ENCODE measurements around the gene MTSS2. TPM values are rescaled to one million over a fixed set of nuclear protein-coding genes. Genes with fewer than 3 reads are reported as not detected.

The MTSS2 gene
- total RNA-seq, 2 donors from 2014 or later: 57.3 to 58.5 TPM

DNA sequence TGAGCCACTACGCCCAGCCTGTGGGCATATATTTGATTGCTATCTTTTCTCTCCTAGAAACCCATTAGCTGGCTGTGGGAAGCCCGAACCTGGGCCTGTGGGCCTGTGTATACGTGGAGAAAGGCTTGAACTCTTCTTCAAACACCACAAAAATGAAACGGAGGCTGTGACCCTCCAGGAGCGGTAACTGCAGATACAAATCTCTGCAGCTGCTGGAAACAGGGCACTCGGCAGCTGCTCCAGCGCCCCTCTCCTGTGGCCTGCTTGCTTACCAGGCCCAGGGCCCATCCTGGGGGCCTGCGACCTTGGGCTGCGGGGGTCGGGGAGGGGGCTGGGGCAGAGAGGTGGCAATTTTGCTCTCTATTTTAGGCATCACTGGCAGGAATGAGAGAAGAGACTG is 28.0 kb upstream of the MTSS2 start:
- Histone ChIP-seq H3K4me3 (no peak overlapping the region), H3K36me3 (no peaks in the 10 kb centered on the region), H3K27ac (peak overlapping the region in 1 of 2 donors; percentile 86), H3K4me1 (ENCODE audit: control insufficient read depth in 1 of 2, low read depth in 2 of 2) (peaks cover 13 to 35% of the 10 kb centered on the region in 2 donors), H3K27me3 (replicated peaks; ENCODE audit: insufficient read depth) (no peaks in the 10 kb centered on the region), H3K9me3 (no peaks in the 10 kb centered on the region)
- ATAC-seq (ENCODE audit: insufficient number of reproducible peaks, low FRiP score, low read depth) (no peak), DNase-seq (ENCODE audit: low spot score) (no peak)
- TF ChIP-seq, protein P1, sequence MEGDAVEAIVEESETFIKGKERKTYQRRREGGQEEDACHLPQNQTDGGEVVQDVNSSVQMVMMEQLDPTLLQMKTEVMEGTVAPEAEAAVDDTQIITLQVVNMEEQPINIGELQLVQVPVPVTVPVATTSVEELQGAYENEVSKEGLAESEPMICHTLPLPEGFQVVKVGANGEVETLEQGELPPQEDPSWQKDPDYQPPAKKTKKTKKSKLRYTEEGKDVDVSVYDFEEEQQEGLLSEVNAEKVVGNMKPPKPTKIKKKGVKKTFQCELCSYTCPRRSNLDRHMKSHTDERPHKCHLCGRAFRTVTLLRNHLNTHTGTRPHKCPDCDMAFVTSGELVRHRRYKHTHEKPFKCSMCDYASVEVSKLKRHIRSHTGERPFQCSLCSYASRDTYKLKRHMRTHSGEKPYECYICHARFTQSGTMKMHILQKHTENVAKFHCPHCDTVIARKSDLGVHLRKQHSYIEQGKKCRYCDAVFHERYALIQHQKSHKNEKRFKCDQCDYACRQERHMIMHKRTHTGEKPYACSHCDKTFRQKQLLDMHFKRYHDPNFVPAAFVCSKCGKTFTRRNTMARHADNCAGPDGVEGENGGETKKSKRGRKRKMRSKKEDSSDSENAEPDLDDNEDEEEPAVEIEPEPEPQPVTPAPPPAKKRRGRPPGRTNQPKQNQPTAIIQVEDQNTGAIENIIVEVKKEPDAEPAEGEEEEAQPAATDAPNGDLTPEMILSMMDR (IDR thresholded peaks at IDR 0.05): no peak

DNA sequence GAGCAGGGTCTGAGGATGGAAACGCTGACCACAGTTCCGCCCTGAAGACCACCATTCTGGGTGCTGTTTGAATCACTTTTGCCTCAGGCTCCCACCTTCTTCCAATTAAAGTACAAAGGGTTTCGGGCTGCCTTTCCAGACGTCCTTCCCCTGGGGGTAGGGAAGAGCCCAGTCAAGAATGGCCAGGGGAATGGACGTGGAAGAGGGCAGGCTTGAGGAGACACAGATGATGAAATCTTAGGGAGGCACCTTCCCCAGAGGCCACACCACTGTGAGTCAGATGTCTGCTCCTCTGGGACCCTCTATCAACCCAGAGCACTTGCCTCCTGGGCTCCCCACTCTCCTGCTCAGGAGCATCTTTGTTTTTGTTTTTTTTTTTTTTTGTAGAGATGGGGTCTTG is 27.5 kb upstream of the MTSS2 start:
- no peak for DNase-seq (ENCODE audit: low spot score)

DNA sequence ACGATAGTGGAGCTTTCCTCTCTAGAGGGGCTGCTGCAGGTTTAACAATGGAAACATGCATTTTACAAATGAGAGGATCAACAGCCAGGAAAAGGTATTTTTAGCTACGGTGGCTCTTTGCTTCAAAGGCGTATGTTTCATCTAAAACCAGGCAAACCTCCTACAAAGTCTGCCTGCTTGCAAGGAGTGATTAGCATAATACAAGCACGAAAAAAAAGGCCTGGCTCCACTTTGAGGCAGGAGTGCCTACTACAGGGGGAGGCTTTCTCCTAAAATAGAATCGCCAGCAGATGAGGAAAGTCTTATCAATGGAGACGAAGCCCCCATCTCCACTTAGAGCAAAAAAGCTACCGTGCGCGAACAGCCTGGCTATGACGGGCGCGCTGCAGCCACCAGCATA is 27.1 kb upstream of the MTSS2 start:
- ATAC-seq (ENCODE audit: insufficient number of reproducible peaks, low FRiP score, low read depth) (no peak), DNase-seq (ENCODE audit: low spot score) (no peak)
- Histone ChIP-seq H3K4me3 (no peak overlapping the region), H3K4me1 (ENCODE audit: control insufficient read depth in 1 of 2, low read depth in 2 of 2) (peaks cover 13 to 38% of the 10 kb centered on the region in 2 donors), H3K27me3 (replicated peaks; ENCODE audit: insufficient read depth) (no peaks in the 10 kb centered on the region), H3K27ac (no peak overlapping the region), H3K9me3 (no peaks in the 10 kb centered on the region), H3K36me3 (no peaks in the 10 kb centered on the region)
- TF ChIP-seq, protein P1 (IDR thresholded peaks at IDR 0.05): no peak

More for the DNA sequence above, 27.5 kb upstream of the MTSS2 start:
- TF ChIP-seq, protein P1 (IDR thresholded peaks at IDR 0.05): no peak
- no peak for ATAC-seq (ENCODE audit: insufficient number of reproducible peaks, low FRiP score, low read depth)
- no peak overlapping the region for H3K27ac ChIP-seq
- H3K36me3 ChIP-seq: no peaks in the 10 kb centered on the region
- peaks cover 13 to 35% of the 10 kb centered on the region in 2 donors for H3K4me1 ChIP-seq (ENCODE audit: control insufficient read depth in 1 of 2, low read depth in 2 of 2)
- no peaks in the 10 kb centered on the region for H3K9me3 ChIP-seq
- no peak overlapping the region for H3K4me3 ChIP-seq
- no peaks in the 10 kb centered on the region for H3K27me3 ChIP-seq (replicated peaks; ENCODE audit: insufficient read depth)

DNA sequence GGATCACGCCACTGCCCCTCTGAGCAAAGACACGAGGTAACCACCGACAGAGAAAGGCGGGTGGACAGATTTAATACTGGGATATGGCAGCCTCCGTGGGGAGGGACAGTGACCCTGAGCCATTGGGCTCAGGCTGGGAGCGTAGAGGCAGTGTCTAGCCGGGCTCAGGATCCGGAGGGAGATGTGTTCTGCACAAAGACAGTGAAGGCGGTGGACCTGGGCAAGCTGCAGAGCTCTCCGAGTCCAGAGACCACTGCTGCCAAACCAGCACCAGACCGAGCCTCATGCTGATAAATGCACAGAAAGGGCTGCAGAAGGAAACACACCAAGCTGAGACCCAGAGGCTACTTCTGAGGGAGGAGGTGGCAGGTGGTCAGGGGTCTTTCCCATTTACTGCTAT is 26.5 kb upstream of the MTSS2 start:
- Histone ChIP-seq H3K4me1 (ENCODE audit: control insufficient read depth in 1 of 2, low read depth in 2 of 2) (peaks cover 15 to 44% of the 10 kb centered on the region in 2 donors), H3K27ac (no peak overlapping the region), H3K4me3 (no peak overlapping the region), H3K9me3 (no peaks in the 10 kb centered on the region), H3K36me3 (no peaks in the 10 kb centered on the region), H3K27me3 (replicated peaks; ENCODE audit: insufficient read depth) (no peaks in the 10 kb centered on the region)
- ATAC-seq (ENCODE audit: insufficient number of reproducible peaks, low FRiP score, low read depth): no peak
- TF ChIP-seq, protein P1 (IDR thresholded peaks at IDR 0.05): no peak
- DNase-seq (ENCODE audit: low spot score): no peak

DNA sequence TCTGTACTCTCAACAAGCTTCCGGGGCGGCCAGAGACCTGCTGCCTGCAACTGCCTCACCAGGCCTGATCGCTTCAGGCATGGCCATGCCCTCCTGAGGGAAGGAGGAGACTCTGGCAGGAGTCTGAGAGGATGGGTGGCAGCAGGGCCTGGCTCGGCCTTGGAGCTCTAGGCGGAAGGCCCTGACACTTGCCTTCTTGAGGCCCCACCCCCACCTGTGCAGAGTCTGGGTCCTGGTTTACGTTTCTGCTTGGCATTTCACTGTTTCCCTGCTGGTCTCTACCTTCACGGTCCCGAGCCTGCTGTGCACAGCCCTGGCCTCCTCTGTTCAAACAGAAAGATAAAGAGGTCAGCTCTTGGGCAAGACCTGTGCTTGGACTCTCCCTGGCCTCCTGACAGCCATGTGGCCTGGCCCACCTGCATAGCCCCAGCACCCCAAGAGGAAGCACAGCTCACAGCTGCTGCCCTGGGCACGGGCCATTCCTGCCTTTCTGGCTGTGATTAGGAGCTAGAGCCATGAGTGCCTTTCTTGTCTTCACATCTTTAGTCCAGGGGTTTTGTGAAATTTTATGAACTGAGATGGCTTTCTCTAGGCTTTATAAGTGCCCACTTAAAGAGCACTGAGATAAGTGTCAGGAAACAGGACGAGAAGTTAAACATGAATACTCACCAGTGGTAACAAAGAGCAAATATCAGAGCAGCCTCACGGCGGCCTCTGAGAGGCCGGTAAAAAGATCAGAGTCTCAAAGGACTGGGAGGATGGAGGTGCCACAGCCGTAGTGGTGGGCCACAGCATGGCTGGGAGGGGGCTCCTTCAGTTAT is 25.6 kb upstream of the MTSS2 start:
- Histone ChIP-seq H3K36me3 (no peaks in the 10 kb centered on the region), H3K4me3 (no peak overlapping the region), H3K9me3 (no peaks in the 10 kb centered on the region), H3K27me3 (replicated peaks; ENCODE audit: insufficient read depth) (no peaks in the 10 kb centered on the region), H3K4me1 (ENCODE audit: control insufficient read depth in 1 of 2, low read depth in 2 of 2) (peaks cover 25 to 49% of the 10 kb centered on the region in 2 donors), H3K27ac (no peak overlapping the region)
- ATAC-seq (ENCODE audit: insufficient number of reproducible peaks, low FRiP score, low read depth) (no peak), DNase-seq (ENCODE audit: low spot score) (no peak)
- TF ChIP-seq, protein P1 (IDR thresholded peaks at IDR 0.05): no peak
